ENCODE results near the gene HDLBP.
A peak's percentile ranks its signal among the peaks of the same experiment; 100 is the strongest.
"Not testable (repeated sequence)": the region's sequence is repeated elsewhere in the genome, so short reads cannot be mapped to it uniquely, and the experiment has no call there.

HDLBP gene

GRCh38 chr2:241334813-241335212 is 19.3 kb upstream of the HDLBP start:
- no peak for DNase-seq

DNA sequence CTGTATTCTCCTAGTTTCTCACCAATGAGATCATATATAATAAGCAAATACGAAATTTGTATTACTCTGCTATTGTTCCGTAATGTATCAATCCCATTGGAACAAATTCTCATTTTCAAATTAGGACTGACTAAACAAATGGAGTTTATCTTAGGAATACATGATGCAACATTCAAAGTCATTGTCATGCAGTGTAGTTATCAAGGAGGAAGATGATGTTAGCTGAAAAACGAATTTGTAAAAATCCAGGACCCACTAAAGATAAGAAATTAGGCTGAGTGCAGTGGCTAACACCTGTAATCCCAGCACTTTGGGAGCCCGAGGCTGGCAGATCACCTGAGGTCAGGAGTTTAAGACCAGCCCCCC is 15.1 kb upstream of the HDLBP start:
- no peak for DNase-seq

GRCh38 chr2:241329669-241330615 is 14.5 kb upstream of the HDLBP start:
- no peak for DNase-seq

DNA sequence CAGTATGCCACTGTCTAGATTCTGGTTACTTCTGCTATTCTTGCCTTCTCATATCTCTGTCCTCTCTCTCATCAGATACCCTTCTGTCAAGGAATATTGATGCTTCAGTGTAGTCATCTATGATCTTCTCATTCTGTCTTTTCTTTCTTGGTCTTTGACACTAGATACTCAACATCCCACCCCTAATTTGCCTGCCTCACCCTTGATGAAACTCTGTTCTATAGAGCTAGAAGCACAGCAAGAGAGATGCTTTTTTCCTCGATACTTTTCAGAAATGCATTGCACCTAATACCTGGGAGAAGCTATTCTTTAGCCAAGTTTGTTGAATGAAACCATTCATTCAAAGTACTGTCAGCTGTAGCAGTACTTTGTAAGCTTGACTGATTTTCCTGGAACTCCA is 9.8 kb upstream of the HDLBP start:
- DNase-seq, result no peak

DNA sequence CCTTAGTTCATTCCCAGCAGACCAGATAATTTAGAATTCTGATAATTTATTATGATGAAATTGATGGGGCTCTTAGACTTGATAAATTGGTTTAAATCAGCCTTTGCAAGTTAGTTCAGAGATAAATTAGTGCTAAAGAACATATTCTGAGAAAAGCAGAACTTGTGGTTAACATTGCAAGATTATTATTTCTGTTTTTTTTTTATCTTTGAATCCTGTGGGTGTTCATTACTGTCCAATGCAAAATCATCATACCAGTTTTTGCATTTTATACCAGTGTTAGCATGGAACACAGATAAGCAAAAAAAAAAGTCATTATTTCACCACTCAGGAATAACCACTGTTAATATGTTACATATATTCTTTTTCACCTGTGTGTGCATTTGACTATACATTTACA is 9.3 kb upstream of the HDLBP start:
- DNase-seq, result no peak

DNA sequence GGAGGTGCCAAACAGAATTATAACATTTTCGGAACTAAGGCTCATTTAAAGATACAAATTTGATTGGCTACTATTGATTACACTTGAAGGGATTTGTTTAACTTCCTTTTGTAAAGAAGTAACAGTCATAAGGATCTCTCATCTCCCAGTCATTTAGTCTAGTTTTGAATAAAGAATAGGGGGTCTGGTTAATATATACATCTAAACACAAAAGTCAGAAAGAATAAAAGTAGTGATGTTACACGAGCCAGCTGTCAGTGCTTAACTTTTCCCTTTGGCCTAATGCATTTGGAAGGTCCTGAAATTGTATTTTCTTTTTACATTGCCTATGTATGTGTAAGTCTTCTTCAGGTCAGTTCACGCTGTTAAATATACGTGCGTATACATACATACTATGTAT is 8.3 kb upstream of the HDLBP start:
- DNase-seq, result no peak

GRCh38 chr2:241321886-241322285 is 6.4 kb upstream of the HDLBP start:
- no peak for DNase-seq

- DNase-seq, result no peak
Observed at GRCh38 chr2:241321033-241321432, 5.6 kb upstream of the HDLBP start.

GRCh38 chr2:241320394-241320793 is 4.9 kb upstream of the HDLBP start:
- DNase-seq, result no peak

GRCh38 chr2:241318830-241319229 is 3.4 kb upstream of the HDLBP start:
- not testable (repeated sequence) for DNase-seq

DNA sequence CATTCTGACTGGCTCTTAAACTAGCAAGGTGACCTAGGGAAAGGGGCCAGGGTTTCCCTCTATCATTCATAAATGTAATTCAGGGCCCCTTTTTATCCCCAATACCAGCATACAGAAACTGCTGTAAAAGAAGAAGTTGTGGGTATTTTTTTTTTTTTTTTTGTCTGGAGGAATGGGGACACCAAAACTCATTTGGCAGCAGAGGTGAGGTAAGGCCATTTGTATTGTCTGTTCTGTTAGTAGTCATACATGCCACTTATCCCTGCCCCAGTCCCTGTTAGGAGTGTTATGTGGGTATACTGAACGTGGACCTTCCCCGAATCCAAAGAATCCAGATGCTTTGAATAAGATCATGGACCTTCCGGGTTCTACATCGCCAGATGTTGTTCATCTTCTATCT is 1.9 kb upstream of the HDLBP start:
- no peak for DNase-seq

- DNase-seq, result no peak
Observed at GRCh38 chr2:241316825-241317224, 1.4 kb upstream of the HDLBP start.

GRCh38 chr2:241315879-241316631 is 583 bp upstream of the HDLBP start, which contains the start of gene SEPTIN2:
Gene SEPTIN2, plus strand, starts transcription at chr2:241315925. Its CDS starts 8,308 bp downstream, at chr2:241324233.
- DNase-seq, result peak; percentile 67 to 92

- peak in 1 of 2 experiments; percentile 60 for DNase-seq
Observed at GRCh38 chr2:241314226-241315092, 1.0 kb downstream of the HDLBP start.

DNA sequence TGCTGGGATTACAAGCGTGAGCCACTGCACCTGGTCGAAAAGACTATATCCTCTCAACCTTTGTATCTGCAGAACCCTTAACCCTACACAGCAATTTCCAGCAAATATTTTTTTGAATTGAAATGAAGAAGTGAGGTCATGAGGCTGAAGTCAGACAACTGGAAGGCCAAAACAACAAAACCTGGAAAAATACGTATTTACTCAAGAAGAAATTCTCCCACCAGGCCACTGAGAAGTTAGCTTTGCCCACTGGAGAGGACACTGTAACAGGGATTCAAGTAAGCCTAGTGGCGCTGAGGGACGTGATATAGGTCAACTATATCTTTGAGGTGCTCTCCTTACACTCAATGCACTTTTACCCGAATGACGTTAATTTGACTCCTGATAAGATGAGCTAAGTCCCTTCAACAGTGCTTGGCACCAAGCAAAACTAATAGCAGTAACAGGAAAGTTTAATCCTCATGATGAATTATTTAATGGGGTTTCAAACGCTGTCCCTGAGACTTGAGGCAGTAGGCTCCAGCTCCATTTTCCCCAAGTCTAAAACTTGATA is 1.9 kb downstream of the HDLBP start:
- no peak for DNase-seq

- no peak for DNase-seq
Observed at GRCh38 chr2:241312082-241312481, 3.4 kb downstream of the HDLBP start.

DNA sequence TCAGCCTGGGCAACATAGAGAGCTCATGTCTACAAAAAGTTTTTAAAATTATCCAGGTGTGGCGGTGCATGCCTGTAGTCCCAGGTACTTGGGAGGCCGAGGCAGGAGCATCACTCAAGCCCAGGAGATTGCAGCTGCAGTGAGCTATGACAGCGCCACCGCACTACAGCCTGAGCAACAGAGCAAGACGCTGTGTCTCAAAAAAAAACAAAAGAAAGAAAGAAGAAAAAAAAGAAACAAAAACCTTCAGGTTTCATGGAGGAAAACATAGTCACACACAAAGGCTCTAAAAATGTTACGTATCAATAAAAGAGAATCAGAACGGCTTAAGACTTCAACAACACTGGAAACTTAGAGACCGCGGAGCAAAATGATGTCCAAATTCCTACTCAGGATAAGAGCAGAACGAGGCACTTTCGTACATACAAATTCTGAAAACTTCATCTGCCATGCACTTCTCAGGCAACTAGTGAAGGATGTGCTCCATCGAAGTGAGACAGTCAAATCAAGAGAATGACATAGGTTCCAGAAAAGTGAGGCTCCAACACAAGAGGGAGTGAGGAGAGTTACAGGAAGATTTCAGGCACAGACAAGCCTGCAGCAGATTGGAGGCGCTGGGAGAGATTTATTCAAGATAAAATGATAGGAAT is 4.4 kb downstream of the HDLBP start:
- no peak for DNase-seq

- no peak for DNase-seq
Observed at GRCh38 chr2:241309684-241310117, 5.8 kb downstream of the HDLBP start.

GRCh38 chr2:241308832-241309500 is 6.5 kb downstream of the HDLBP start:
- no peak for DNase-seq

DNA sequence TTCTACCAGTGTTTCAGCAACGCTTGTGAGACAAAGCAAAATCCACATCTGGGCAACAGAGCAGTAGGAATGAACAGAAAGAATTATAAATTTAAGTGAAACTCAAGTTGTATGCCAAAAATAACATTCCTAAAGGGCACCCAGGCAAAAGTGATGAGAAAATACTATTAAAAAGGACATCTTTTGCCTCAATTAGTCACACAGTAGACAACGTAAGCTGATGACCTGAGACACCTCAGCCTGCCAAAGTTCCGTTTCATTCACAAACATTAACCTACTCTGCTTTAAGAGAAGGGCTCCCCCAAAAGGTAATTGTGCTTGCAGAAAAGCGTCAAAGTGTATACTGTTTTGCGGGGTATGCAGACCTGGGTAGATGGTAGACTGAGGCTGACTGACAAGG is 7.2 kb downstream of the HDLBP start:
- no peak for DNase-seq

DNA sequence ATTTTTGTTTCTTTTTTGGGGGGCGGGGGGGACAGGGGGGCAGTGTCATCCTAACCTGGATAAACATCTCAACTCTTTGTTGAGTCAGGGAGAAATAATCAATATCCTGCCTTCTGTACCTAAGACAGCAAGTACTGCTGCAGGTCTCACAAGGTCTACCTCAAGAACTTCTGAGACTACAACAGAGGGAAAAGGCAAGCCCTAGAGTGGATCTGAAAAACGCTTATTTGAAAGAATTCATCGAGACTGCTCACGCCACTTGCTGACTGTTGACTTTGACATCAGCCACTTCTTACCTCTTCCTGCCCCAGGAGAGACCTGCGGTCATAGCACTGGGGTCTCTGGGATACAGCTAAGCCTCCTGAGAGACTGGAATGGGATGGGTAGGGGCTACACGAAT is 8.4 kb downstream of the HDLBP start:
- DNase-seq, result no peak

Measured in NCI-H526 (cell line).